HL-60/S4 treated with retinoic acid at 250 ng/mL for 4 days and 3 days (cell line): ENCODE measurements around the gene DRC1.

Experiments
- in situ Hi-C: fragments of 300-500 bp; cut with MboI; formaldehyde crosslinking; loops from 2 replicates; pipeline ENCODE4 v1.7.0; 2022; ENCODE audit warnings: low sequenced_read_pairs

DRC1 gene

GRCh38 chr2:26461601-26462023, 59.9 kb downstream of the DRC1 start:
- in situ Hi-C loops = loop anchor here (25.0 kb wide), 2 partner anchors 224 to 499 kb away; partner anchors contain the start of genes HADHA and HADHB

DNA sequence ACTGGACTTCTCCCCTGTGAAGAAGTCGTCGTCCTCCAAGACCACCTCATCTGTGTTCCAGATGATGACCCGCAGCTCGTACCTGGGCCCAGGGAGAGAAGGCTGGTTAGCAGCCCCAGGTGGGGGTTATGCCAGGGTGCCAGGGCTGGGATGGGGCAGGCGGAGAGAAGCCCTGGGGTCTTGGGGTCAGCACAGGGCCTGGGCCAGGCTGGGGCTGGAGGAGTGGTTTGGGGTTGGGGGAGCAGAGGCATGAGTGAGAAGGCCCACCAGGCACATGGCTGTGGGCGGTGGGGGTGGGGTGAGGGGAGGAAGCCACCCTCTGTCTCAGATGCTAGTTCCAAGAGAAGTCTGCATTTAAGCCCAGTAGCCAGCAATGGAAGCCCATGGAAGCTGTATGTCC, 60.4 kb downstream of the DRC1 start:
- in situ Hi-C loops = loop anchor here (25.0 kb wide), 2 partner anchors 225 to 500 kb away; partner anchors contain the start of genes HADHA and HADHB

- in situ Hi-C loops = loop anchor here (25.0 kb wide), 2 partner anchors 225 to 500 kb away; partner anchors contain the start of genes HADHA and HADHB
Observed at GRCh38 chr2:26462511-26463243, 61.0 kb downstream of the DRC1 start.

- in situ Hi-C loops = loop anchor here (25.0 kb wide), 2 partner anchors 226 to 501 kb away; partner anchors contain the start of genes HADHA and HADHB
Observed at GRCh38 chr2:26463244-26464192, 61.8 kb downstream of the DRC1 start.

DNA sequence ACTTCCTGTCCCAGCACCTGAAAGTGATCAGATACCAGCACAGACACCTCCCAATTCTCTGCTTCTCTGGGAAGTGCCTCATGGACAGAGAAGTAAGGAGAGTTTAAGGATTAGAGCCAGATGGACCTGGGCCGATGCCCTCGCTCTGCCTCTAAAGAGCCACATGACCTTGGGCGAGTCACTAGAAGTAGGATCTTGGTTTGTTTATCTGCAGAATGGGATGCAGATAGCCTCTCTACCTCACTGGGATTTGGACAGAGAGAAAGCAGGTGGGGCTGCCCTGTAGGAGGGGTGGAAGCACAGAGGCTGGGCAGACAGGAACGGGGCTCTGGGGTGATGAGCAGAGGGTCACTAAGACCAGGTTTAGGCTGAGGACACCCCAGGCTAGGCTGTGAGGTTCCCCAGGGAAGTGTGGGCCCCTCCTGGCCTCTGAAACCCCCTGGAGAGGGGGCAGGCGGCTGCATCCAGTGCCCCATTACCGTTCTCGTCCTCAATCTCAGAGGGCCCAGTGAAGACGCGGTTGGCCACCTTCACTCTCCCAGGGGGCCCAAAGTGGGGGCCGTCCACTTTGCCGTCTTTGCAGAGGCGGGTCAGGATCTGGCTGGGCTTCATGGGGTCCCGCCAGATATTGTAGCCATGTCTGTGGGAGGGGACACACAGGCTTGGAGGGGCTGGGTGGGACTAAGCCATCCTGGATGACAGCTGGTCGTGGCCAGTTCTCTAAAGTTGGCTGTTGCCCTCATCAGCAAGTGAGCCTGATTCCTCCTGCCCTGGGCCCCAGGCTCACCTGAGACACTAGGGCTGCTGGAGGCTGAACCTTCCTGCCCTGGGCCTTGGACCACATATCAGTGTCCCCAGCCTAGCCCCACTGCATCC, 62.9 kb downstream of the DRC1 start:
- in situ Hi-C loops = loop anchor here (25.0 kb wide), 2 partner anchors 227 to 502 kb away; partner anchors contain the start of genes HADHA and HADHB

DNA sequence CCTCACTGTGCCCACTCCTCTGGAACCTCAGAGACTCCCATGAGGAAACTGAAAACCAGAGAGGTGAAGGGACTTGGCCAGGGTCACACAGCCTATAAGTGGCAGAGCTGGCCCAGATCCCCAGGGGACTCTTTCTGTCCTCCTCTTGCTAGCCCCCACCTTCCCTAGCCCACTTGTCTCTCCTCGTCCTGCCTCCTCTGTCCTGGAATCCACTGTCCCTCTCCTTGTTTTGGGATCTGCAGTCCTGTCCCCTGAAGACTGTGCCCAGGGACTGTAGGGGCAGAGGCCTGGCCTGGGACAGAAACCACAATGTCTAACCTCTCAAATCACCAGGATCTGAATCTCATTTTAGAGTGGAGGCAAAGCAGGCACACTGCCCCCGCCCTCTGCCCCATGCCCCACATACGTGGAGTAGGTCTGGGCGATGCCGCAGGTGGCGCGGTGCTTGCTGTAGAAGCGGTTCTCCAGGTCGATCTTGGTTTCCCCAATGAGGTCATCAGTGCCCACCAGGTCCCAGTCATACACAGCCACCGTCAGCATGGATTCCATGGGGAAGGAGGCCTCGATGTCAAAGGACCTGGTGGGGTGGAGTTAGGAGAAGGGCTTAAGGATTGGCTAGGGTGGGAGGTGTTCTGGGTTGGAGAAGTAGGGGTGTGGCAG, 63.7 kb downstream of the DRC1 start:
- in situ Hi-C loops = loop anchor here (25.0 kb wide), 2 partner anchors 228 to 503 kb away; partner anchors contain the start of genes HADHA and HADHB

DNA sequence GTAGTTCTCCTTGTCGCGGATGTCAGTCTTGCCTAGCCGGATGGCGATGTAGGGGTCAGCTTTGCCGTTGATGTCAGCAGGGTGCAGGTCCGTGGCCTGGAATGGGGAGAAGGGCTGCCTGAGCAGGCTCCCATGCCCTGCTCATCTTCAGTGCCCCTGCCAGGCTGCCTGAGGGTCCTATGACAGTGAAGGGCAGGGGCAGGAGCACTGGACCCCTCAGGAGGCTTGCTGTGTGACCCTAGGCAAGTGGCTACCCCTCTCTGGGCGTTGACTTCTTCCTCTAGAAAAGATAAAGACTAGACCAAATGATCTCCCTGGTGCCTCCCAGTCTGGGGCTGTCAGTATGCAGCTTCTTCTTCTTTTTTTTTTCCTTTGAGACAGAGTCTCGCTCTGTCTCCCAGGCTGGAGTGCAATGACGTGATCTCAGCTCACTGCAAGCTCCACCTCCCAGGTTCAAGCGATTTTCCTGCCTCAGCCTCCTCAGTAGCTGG, 64.3 kb downstream of the DRC1 start:
- in situ Hi-C loops = loop anchor here (25.0 kb wide), 2 partner anchors 229 to 504 kb away; partner anchors contain the start of genes HADHA and HADHB

DNA sequence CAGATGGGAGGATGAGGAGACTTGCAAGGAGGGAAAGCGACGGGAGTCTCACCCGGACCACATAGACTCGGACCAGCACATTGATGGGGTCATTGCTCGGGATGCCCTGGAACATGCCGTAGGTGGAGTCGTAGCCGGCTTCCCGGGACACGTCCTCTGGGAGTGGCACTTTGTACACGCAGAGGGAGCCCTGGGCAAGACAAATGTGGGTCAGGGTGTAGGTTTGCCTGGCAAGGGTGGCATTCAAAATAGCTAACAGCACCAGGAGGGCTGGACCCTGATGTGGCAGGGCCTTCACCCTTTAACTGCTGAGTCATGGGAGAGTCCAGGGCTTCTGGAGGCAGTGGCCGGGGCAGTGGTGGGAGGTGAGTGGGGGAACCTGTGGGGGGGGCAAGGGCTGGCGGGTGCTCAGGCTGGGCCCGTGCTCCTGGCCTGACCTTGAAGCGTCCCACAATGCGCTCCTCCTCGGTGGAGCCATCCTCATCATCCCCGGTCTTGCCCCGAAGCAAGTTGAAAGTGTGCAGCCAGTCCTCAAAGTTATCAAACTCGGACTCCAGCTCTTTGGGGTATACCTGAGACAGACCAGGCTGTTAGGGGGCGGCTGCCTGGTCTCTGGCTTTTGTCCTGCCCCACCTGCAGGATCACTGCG, 65.1 kb downstream of the DRC1 start:
- in situ Hi-C loops = loop anchor here (25.0 kb wide), 2 partner anchors 229 to 504 kb away; partner anchors contain the start of genes HADHA and HADHB

GRCh38 chr2:26468544-26468943, 66.8 kb downstream of the DRC1 start:
- in situ Hi-C loops = loop anchor here (25.0 kb wide), 2 partner anchors 231 to 506 kb away; partner anchors contain the start of genes HADHA and HADHB

DNA sequence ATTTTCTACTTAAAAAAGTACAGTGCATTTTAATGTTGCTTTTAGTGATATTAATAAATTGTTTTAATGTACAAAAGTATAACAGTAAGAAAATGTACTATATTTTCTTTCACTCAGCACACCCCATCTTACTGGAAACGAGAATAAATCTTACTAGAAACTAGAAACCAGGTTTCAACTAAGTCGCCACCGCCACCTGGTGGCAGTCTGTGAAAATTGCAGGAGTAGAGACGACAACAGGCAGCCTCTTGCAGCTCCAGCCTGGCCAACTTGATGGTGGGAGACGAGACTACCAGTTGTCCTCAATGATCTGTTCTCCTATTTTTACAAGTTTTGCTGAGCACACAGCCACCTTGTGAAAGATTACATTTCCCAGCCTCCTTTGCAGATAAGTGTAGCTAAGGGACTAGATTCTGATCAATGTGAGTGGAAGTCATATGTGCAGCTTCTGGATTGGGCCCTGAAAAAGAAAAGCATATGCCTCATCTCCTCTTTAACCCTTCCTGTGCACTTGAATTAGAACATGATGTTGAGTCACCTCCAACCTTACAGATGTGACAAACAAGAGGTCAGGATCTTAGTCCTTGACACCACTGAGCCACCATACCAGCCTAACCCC, 67.5 kb downstream of the DRC1 start:
- in situ Hi-C loops = loop anchor here (25.0 kb wide), 2 partner anchors 232 to 507 kb away; partner anchors contain the start of genes HADHA and HADHB

DNA sequence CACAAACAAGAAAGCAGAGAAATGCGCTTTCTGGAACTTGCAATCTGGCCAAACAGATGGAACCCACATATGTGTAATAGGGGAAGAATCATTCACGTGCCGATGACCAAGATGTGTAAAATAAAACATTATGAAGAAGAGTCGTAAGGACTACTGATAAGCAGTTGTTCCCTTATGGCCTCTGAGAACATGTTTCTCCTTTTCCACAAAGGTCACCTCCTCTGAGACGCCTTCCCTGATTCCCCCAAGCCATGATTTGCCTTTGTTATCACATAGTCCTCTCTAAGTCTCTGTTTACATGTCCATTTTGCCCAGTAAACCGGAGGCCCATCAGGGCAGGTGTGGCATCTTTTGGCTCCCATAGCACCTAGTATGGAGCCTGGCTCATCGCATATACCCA, 68.2 kb downstream of the DRC1 start:
- in situ Hi-C loops = loop anchor here (25.0 kb wide), 2 partner anchors 233 to 508 kb away; partner anchors contain the start of genes HADHA and HADHB

GRCh38 chr2:26470601-26471260, 69.0 kb downstream of the DRC1 start:
- in situ Hi-C loops = loop anchor here (25.0 kb wide), 2 partner anchors 233 to 508 kb away; partner anchors contain the start of genes HADHA and HADHB

DNA sequence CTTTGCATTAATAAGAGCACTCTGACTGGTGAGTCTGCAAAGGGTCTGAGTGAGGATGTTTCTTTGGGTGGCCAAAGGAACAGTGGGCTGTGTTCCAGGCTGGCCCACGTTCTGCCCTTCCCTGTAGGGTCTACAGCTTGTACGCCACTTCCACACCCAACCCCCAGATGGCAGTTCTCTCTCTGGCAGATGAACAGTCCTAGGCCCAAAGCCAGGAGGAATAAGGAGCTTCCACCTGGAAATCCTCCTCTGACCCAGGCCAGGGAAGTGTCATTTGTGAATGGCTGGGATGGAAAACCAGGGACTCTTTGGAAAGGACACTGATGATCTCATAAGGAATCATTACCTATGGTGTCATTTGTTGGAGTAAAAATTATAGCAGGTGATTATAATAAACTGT, 69.6 kb downstream of the DRC1 start:
- in situ Hi-C loops = loop anchor here (25.0 kb wide), 2 partner anchors 234 to 509 kb away; partner anchors contain the start of genes HADHA and HADHB

- in situ Hi-C loops = loop anchor here (25.0 kb wide), 2 partner anchors 235 to 510 kb away; partner anchors contain the start of genes HADHA and HADHB
Observed at GRCh38 chr2:26471766-26472706, 70.3 kb downstream of the DRC1 start.

DNA sequence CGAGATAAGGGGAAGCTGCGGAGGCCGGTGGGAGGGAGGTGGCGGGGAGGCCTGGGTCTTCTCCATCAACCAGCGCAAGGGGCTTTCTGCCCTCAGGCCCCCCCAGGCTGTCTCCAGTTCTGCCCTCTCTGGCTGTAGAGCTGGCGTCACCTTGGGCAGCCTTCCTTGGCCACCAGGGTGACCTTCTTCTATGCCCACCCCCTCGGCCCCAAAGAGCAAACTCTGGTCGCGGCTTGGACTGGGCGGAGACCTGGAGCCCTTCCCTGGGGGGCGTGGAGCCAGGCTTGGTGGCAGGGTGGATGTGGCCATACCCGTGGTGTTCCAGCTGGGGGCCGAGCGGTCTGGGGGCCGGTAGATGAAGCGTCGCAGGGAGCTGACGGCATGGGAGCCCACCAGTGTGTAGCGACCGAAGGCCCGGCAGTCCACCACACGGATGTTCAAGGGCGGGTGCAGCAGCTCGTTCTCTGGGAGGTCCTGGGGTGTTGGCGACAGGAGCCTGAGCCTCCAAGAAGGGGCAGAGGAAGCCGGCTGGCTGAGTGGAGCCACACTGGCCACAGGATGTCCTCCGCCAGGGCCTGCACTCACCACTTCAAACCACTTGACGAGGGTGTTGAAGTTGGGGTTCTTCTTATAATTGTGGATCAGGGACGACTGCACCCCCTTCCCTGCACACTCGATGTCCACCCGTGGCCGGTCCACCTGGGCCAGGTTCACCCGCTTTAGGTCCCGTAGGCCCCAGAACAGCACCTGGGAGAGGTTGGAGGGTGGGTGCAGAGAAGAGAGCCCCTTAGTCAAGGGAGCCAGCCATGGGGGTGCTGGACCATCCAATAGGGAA, 71.3 kb downstream of the DRC1 start:
- in situ Hi-C loops = loop anchor here (25.0 kb wide), 2 partner anchors 236 to 511 kb away; partner anchors contain the start of genes HADHA and HADHB
